ENCODE data around the gene CCR3.

The CCR3 gene

DNA sequence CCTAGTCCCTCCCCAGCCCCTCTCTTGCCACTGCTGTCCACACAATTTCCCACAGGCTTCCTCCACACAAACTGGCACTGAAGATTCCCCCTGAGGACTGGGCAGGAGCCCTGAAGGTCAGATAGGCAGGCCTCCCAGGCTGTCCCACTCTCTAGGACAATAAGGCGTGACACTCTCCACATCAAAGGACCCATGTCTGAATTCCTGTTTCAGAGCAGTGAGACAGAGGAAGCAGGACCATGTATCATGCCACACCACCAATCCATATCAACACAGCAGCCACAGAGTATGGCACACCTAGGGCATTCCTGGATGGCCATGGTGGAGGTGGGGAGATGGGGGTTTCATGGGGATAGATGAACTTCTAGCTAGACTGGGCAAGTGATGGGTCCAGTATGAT, 20.3 kb upstream of the CCR3 start:
- no peak for DNase-seq

DNA sequence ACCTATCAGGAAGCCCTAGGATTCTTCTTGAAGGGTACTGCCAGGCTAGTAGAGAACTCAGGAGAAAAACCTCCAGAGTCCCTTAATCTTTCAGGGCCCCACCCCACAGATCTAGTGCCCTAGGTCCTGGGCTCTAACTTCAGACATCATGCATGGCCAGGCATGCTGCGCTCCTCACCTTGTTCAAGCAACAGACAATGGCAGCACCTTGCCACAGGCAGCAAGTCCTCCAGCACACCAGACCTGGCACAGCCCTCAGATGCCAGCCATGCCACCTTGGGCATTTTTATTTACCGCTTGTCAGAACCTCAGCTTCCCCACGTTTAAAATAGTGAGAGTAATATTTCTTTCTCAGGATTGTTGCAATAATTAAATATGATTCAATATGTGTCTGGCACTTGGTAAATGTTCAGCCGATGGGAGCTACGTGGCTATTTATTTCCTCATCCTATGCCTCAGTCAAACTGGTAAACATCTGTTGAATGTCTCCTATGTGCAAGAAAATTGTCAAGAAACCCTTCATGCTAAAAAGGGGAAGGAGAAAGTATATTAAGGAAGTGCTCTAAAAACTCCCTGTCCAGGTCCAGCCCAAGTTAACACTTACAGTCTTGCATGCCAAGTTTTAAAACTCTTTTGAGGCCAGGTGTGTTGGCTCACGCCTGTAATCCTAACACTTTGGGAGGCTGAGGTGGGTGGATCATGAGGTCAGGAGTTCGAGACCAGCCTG, 19.7 kb upstream of the CCR3 start:
- DNase-seq: no peak

GRCh38 chr3:46228260-46229242, 13.7 kb upstream of the CCR3 start:
- no peak for DNase-seq

DNA sequence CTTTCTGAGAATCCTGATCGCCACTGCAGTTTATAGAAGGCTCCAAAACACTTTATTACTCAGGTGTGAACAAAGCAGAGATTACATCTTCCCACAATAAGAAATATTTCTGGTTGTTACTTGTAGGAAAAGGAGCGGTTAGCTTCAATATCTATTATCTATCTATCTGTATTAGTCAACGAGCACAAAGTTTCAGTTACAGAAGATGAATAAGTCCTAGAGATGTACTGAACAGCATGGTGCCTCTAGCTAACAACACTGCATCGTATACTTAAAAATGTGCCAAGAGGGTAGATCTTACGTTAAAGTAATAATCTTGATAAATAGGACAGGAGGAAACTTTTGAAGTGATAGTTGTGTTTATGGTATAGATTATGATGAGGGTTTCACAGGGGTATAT, 10.9 kb upstream of the CCR3 start:
- DNase-seq: no peak

DNA sequence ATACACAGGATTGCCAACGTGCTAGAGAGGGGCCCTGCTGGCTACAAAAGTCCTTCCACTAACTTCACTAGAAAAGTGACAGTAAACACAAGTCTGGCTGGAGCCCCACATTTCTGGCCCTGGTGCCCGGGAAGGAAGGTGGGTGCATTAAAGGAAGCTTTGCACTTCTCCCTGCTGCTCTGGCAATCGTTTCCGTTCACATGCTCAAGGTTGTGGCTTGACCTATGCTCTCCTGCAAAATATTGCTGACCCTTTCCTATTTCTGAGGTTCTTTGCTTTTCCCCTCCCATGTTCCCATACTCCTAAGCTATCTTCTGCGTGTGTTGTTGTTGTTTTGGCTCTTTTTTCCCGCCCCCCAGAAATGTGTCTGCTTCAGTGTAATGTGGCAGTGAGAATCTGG, 9.1 kb upstream of the CCR3 start:
- no peak for DNase-seq

DNA sequence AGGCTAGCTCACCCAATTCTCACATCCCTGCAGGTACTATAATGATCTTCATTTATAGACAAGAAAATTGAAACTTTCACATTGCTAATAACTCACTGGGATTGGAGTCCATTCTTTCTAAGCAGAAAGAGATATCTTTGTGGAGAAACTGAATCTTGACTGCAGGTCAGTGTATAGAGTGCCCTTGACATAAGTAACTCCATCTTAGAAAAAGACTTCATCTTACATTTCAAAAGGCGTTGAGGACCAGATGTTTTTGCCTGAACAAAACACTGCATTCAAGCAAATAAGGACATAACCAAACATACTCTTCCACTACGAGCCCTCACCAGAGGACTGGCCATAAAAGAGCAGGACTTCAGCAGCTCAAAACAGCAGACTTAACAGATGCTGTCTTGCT, 6.8 kb upstream of the CCR3 start:
- no peak for DNase-seq

DNA sequence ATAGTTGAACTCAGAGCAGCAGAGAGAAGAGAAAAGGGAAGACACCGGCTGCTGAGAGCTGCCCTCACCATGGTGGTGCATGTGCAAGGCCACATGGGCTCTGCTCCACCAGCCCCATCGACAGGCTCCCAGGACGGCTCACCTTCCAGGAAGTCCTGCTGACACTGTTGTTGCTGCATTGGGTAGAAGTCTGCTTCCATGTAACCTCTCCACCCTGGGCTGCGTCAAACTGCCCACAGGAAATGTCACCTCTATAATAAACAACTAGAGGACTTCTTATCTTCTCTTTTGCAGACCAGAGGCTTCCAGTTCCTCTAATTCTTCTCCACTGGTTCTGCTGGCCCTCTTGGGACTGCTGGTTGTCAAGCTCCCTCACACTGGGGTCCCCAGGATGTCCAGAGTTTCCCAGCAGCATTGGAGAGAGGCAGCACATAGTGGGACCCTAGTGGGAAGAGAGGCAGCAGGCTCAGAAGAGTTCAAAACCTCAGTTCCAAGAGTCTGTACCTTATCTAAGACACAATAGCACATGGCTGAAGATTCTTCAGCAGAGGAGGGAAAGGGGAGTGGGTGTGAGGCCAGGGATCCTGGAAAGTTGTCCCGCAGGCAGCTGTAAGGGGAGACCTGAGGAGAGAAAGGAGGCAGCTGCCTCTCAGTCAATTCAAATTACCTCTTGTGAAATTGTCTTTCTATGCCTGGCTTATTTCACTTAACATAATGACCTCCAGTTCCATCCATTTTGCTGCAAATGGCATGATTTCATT, 5.8 kb upstream of the CCR3 start:
- DNase-seq: no peak

DNA sequence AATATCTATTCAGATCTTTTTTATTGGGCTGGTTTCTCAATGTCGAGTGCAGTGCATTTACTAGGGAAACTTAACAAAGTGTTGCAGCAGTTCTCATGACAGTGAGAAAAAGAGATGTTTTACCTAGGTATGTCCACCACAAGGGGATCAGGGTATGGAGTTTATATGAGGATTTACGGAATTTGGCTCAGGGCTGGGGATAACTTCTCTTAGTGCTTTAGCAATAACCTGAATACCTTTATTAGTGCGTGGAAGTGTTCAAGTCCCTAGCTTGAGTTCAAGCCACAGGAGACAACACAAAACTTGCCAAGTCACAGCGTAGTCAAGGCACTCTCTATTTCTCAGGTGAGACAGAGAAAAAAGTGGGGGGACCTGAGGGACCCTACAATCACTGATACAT, 3.9 kb upstream of the CCR3 start:
- DNase-seq: no peak

DNA sequence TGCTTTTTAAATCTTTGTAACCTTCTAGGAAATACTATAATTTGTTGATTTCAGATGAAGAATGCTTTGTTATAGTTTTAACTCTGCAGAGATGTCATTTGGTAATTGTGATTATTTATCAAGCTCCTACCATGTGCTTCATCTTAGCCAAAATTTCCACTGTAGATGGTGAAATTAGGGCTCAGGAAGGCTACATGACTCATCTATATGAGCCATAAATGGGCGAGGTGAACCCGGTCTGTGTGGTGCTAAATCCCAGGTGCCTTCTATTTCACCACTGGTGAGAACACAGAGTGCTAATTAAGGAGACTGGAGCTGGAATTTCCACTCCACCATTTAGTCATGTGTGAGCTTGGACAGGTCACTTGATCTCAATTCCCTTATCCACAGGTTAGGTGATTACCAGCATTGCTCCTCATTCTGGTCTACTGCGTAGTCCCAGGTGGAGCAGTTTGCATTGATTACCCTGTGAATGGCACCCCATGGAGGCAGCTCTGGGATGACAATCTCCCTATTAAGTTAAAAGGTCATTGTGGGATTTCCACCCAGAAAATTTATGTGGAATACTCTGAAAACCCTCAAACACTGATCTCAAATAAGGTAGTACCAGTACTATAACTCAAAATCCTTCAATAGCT, 2.8 kb upstream of the CCR3 start:
- DNase-seq: no peak

- no peak for DNase-seq
Measured at GRCh38 chr3:46239952-46240351, 2.3 kb upstream of the CCR3 start.

- DNase-seq: no peak
Measured at GRCh38 chr3:46243560-46243959, 1.3 kb downstream of the CCR3 start.

DNA sequence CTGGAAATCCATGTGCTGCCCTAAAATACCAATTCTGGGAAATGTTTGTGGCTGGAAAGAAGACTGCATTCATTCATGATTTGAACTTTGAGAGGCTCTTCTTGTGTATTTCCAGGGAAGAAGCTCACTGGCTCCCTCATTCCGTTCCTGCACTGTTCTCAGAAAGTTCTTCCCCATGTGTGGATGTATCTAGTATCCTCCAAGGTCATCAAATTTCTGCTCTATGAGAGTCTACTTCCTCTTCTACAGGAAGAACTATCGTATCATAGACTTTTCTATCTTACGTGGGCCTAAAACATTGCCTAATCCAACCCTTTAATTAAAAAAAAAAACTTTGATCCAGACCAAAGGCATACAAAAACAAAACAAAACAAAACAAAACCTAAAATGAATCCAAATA, 2.9 kb downstream of the CCR3 start:
- no peak for DNase-seq

- no peak for DNase-seq
Measured at GRCh38 chr3:46252980-46253379, 10.7 kb downstream of the CCR3 start.

GRCh38 chr3:46258525-46258924, 16.3 kb downstream of the CCR3 start:
- no peak for DNase-seq

GRCh38 chr3:46261926-46262594, 19.8 kb downstream of the CCR3 start:
- DNase-seq: no peak

GRCh38 chr3:46264002-46264401, 21.7 kb downstream of the CCR3 start:
- no peak for DNase-seq

- DNase-seq: no peak
Measured at GRCh38 chr3:46266598-46266997, 24.3 kb downstream of the CCR3 start.

DNA sequence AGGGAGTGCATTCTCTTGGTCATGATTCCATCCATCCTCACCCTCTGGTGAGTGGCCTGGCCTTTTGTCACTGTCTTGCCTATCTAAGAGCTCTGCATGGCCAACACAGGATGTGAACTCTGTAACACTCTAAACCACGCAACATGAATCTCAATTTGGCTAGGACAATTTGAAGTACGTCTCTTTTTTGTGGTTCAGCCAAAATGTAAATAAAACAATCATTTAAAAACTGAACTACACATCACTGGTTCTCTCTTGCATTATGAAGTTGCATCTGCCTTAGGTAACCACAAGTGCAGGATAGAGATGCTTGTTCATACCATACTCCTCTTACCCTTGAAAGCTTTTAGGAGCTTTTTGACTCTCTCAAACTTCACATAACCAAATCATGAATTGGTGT, 27.3 kb downstream of the CCR3 start:
- DNase-seq: no peak

DNA sequence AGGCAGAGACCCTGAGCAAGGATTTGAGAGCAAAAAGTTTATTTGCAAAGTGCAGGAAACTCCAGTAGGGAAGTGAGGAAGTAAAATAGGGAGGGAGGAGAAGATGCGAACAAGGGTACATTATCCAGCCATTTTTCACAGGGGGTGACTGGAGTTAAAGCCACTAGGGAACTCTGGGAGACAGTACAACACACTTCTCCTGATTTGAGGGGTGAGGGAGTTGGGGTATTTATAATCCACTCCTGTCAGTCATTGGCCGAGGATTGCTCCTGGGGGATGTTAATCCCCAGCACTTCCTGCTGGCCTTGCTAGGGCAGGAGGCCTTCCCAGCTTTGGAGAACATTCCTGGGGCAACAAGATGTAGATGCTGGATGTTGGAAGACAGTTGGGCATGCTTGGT, 28.2 kb downstream of the CCR3 start:
- no peak for DNase-seq

GRCh38 chr3:46271209-46271745, 29.0 kb downstream of the CCR3 start:
- DNase-seq: no peak

DNA sequence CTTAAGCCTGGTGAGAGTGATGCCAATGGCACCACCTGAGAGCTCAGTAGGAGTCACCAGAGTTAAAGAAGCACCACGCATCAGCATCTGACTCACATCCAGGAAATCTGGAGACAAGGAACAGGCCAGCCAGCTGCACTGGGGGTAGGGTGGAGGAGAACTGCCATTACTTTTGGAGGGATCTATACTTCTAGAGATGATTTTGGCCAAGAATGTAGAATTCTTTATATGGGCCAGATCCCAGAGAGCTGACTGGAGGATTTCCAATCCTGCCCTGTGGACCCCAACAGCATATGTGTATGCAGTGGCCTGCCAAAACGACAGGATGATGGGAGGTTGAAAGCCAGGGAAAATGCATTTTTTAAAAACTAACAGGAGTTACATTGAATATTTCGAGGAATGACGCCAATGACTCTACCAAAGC, 29.8 kb downstream of the CCR3 start:
- DNase-seq: no peak

DNA sequence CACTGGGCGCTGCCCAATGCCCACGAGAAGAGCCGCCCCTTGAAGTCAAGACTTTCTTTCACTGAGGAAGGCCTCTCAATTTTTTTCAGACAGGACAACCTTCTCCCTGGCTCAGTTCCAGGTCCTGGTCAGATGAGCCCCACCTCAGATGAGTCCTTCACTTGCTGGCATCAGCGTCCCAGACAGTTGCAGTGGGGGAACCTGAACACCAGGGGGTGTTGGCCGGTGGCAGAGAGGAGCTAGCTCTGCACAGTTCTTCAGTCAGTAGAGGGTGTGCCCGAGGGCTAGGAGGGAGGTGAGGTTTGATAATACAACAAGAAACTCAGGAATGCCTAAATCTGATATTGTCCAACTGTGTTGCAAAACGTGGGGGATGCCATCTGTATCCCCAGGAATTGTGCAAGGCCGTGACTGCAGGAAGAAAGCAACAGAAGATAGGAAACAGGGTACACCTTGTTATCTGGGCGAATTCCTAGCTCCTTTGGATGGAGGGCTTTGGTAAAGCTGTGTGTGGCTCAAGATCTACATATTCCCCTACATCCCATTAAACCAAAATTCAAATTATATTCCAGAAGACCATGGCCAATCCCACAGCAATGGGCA, 34.3 kb downstream of the CCR3 start:
- no peak for DNase-seq

Data from DMS79 treated with DMSO at 0.1 percent for 48 hours (cell line).